T-helper 1 cell treated with Interleukin-12 subunit alpha and Interleukin-12 subunit beta and Interleukin-4 antibody, amounts not matched to agents 30 ng/mL and 1 ng/mL, for 36 hours (primary cell): ENCODE measurements around the gene ASCC2. TPM values are rescaled to one million over a fixed set of nuclear protein-coding genes. Genes with fewer than 3 reads are reported as not detected.
"Not testable (repeated sequence)": the region's sequence is repeated elsewhere in the genome, so short reads cannot be mapped to it uniquely, and the experiment has no call there.

Source experiments
- intact Hi-C: fragments of 100-400 bp; cut with micrococcal nuclease; formaldehyde crosslinking; loops from one replicate; pipeline ENCODE4 v1.15.1; 2024
- total RNA-seq: library from RNA; stranded (reverse); gene quantifications from 2 replicates; pipeline ENCODE4 v1.2.3, GENCODE V29; 2022

ASCC2 gene
- total RNA-seq, 1 donor from 2014 or later: 93.7 TPM

- intact Hi-C loops: no loop called here
These were observed 18.4 kb upstream of the ASCC2 start for GRCh38 chr22:29856496-29856895.

DNA sequence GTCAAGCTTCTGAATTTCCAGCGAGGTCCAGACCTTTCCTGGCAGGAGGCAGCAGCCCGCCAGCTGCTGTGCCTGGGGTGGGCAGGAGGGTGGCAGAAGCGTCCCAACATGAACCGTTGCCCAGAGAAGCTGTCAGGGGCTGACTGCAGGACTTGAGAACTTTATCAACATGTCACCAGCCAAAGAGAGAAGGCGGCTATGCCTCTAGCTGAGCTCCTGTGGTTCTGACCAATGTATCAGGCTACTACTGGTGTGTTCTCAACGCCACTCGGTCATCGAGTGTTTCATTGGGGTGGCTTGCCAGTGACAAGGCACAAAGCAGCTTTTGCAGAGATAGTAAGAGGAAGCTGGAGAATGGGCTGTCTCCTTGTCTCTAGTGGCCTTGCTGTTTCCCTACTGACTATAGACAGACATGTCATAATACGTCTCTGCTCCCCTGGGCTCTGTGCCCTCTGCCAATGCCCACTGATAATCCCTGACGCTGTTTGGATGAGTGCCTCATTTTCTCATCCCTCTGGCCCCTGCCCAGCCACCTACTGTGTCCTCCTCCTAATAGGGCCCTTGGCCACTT, 17.6 kb upstream of the ASCC2 start:
- intact Hi-C loops: no loop called here

GRCh38 chr22:29854432-29854831, 16.4 kb upstream of the ASCC2 start:
- intact Hi-C loops: no loop called here

DNA sequence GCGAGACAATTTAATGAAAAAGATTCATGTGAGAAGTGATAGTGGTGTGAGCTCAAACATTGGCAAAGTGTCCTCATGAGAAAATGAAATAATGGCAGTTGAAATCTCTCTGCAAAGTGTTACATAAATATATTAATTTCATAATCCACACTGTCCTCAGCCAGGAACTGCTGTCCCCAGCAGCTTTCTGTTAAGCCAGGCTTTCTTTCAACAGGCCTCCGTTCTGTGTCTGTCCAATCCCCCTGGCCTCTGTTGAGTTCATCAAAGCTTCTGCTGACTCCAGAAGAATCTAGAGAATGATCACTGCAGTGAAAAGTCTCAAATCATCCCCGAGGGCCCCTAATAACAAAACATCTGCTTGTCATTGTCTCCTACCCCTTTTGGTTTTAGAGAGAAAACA, 10.0 kb upstream of the ASCC2 start:
- intact Hi-C loops: no loop called here

- intact Hi-C loops: no loop called here
These were observed 8.2 kb upstream of the ASCC2 start for GRCh38 chr22:29846290-29846689.

GRCh38 chr22:29842740-29843139, 4.7 kb upstream of the ASCC2 start:
- intact Hi-C loops: no loop called here

DNA sequence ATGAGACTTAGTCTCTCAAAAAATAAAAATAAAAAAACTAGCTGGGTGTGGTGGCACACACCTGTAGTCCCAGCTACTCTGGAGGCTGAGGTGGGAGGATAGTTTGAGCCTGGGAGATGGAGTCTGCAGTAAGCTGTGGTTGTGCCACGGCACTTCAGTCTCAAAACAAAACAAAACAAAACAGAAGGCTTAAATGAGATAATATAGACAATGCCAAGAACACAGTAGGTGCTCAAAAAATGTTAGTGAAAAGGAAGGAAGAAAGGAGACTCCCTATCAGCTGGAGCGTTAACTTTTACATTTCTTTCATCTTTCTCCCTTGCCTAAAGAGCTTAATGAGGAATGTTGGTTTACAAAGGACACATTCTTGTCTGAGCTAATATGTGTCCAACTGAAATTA, 4.1 kb upstream of the ASCC2 start:
- intact Hi-C loops: no loop called here

GRCh38 chr22:29840498-29840897, 2.4 kb upstream of the ASCC2 start:
- intact Hi-C loops: no loop called here

GRCh38 chr22:29839039-29839438, 965 bp upstream of the ASCC2 start:
- intact Hi-C loops: loop anchor here (2.0 to 5.0 kb wide), 6 partner anchors 240 to 518 kb away; partner anchors contain the start of genes AP1B1, CCDC157 and SF3A1

DNA sequence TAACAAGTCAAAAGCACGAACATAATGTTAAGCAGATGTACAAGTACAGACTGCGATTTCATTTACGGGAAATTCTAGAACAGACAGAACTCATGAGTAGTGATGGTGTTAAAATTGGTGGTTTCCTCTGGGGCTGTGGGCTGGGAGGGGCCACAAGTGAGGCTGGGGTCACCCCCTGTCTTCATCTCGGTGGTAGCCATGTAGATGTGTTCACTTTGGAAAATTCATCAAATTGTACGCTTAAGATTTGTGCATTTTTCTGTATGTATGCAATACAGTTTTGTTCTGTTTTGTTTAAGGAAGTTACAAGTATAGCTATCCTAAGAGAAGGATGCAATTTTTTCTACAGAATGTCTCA, 504 bp upstream of the ASCC2 start:
- intact Hi-C loops: loop anchor here (1.0 to 5.0 kb wide), 18 partner anchors 17 to 829 kb away; partner anchors contain the start of genes AP1B1, CCDC157, DUSP18 and LIF

DNA sequence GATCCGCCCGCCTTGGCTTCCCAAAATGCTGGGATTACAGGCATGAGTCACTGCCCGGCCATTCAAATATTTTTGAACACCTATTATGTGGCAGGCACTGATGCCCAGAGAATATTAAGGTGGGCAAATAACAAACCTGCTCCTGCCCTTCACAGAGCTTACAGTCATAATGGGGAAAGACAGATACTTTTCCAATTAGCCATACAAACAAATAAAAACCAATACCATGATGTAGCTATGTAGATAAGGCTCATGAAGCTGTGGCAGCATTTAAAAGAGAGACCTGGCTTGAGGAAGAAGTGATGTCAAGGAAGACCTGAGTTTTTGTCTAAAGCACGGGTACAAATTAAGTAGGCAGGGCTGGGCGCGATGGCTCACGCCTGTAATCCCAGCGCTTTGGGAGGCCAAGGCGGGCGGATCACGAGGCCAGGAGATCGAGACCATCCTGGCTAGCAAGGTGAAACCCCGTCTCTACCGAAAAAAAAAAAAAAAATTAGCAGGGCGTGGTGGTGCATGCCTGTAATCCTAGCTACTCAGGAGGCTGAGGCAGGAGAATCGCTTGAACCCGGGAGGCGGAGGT, 1.2 kb downstream of the ASCC2 start:
- intact Hi-C loops: loop anchor here (5.0 kb wide), 2 partner anchors 450 to 470 kb away; partner anchors contain the start of gene AP1B1

- intact Hi-C loops: no loop called here
These were observed 4.0 kb downstream of the ASCC2 start for GRCh38 chr22:29834046-29834445.

DNA sequence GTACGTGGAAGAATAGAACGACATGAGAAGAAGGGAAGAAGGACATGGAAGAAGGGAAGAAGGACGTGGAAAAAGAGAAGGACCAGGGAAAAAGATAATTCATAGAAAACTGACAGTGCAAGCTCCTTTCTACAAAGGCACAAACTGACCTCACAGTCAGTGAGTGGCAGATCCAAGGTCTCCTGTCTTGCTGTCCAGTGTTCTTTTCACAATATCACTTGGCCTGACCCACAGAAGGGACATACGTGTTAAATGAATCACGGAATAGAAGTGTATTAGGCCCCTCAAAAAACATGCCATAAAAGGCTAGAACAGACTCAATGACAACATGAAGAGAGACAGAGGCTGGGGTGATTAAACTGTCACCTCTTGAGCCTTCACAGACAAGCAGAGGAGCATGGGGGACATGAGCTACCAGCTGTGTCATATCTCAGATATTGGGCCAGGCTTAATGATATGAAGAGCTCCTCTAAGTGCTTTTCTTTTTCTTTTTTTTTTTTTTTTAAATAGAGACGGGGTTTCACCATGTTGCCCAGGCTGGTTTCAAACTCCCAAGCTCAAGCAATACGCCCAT, 4.6 kb downstream of the ASCC2 start:
- intact Hi-C loops: no loop called here

DNA sequence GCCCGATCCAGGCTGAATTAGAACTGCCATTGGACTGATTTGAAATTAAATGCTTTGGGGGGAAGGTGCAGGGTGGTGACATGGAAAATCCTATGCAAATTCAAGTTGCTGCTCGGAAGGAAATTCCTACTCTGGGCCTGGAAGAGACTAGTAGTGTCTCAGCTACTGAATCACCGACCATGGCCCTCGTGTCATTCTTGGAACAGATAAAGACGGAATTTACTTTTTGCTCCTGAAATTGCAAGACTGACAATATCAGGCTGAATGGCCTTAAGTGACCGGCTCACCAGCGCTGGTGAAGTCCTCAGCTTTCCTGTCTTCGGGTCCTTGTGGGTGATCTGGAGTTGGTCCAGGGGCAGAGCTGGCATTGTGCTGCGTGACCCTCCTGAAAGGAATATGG, 6.1 kb downstream of the ASCC2 start:
- intact Hi-C loops: no loop called here

- intact Hi-C loops: no loop called here
These were observed 6.7 kb downstream of the ASCC2 start for GRCh38 chr22:29831186-29831921.

GRCh38 chr22:29830585-29830984, 7.5 kb downstream of the ASCC2 start:
- intact Hi-C loops: no loop called here

DNA sequence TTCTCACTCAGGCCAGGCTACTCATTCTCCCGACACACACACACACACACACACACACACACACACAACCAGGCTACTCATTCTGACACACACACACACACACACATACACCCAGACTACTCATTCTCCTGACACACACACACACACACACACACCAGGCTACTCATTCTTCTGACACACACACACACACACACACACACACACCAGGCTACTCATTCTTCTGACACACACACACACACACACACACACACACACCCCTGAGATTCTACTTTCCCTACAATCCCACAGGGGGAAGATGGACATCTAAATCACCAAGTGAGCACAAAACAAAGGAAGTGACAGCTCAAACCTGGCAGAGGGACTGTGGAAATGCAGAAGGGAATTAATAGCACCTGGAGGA, 10.3 kb downstream of the ASCC2 start:
- intact Hi-C loops: not testable (repeated sequence)

- intact Hi-C loops: no loop called here
These were observed 11.0 kb downstream of the ASCC2 start for GRCh38 chr22:29827091-29827490.

DNA sequence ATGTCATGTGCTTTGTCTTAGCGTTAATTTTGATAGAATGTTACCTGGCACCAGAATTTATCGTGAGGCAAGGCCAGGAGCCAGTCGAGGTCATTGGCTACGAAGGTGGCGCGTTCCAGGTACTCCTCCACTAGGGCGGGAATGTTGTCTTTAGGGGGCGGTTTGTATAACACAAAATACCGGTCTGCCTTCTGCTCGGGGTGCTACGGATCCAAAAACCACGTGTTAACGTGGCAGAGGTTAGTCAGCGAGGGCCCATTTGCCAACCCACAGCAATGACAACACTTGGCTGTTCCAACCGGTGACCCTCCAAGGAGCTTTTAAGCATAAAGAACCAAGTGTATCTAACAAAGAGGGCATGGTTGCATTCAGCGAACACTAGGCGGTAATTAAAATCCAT, 12.5 kb downstream of the ASCC2 start:
- intact Hi-C loops: no loop called here

DNA sequence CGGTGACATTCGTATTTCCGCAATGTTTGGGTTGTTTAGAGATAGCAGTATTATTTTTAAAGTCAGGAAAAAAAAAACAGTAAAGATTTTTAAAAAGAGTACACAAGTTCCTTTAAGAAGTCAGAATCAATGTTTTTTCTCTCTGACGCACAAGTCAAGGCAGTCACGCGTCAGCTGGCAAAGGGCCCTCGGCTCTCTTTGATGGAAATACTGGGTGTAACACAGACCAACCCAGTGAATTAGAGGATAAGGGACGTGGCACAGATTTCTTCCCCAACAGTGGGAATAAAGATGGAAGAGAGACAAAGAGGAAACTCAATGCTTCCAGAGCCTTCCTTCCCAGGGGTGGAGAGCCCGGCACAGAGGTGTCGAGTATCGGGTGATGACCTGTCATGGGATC, 13.4 kb downstream of the ASCC2 start:
- intact Hi-C loops: loop anchor here (5.0 kb wide), 1 partner anchor 263 kb away; no protein-coding TSS in a partner anchor

- intact Hi-C loops: loop anchor here (1.0 to 5.0 kb wide), 2 partner anchors 17 to 266 kb away; partner anchors contain the start of gene ASCC2
These were observed 16.6 kb downstream of the ASCC2 start for GRCh38 chr22:29821291-29822016.

- intact Hi-C loops: loop anchor here (1.0 to 5.0 kb wide), 2 partner anchors 17 to 266 kb away; partner anchors contain the start of gene ASCC2
These were observed 17.1 kb downstream of the ASCC2 start for GRCh38 chr22:29820961-29821290.
